Epidermal melanocyte (primary cell): ENCODE results near the gene FAM200B.
"Not testable (repeated sequence)": the region's sequence is repeated elsewhere in the genome, so short reads cannot be mapped to it uniquely, and the experiment has no call there.

ENCODE experiments used
- DNase-seq: peaks from one replicate; pipeline ENCODE4 v3.0.0; 2011; ENCODE audit warnings: low spot score; ENCODE audit not compliant: insufficient read length

FAM200B gene

DNA sequence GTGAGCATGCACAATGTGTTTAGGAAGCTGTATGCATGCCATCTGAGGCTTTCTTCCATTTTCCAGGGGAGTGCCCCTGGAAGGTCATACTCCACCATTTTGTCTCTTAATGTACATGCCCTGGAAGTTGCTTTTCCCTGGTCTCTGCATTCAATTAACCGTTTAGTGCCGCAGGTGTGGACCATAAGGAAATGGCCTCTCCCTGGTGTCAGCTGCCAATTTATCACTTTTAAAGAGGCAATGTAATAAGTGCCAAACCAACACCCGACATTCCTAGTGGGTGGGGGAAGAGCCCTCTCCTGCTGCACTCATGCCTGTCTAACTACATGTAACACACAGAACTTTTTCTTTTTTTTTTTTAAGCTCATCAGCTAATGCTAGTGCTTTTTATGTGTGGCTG is 14.1 kb downstream of the FAM200B start:
- DNase-seq = no peak

DNA sequence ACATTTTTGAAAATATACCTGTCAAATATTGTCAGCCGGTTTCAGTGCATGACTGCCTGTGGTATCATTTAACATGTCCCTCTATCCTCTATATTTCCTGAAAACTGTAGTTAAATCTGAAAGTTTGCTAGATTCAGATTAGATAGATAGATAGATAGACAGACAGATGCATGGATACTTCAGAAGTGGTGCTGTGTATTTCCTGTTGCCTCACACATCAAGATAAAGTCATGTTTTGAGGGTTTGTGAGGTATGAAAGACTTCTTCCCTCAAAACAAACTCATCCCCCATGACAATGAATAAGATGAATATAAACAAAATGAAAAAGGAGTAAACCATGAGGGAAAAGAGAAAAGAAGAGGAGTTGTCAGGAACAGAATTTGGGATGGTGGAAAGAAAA is 15.2 kb downstream of the FAM200B start:
- DNase-seq = no peak

DNA sequence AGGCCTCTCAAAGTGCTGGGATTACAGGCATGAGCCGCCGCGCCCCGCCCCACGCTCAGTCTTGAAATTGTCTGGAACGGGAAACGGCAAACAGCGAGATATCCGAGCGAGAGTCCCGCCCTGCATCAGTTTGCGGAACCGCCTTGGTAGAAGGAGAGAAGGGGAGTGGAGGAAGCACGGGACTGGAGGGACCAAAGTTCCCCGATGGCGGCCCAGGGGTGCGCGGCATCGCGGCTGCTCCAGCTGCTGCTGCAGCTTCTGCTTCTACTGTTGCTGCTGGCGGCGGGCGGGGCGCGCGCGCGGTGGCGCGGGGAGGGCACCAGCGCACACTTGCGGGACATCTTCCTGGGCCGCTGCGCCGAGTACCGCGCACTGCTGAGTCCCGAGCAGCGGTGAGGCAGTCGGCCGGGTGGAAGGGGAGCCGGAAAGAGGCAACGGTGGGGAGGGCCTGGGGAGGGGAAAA is 21.3 kb downstream of the FAM200B start, which contains the start of gene BST1:
Gene BST1 (plus strand): TSS at position 125 of the 463 bp plus-strand sequence. CDS start 80 bp downstream, at position 205.
- DNase-seq = peak; percentile 59

DNA sequence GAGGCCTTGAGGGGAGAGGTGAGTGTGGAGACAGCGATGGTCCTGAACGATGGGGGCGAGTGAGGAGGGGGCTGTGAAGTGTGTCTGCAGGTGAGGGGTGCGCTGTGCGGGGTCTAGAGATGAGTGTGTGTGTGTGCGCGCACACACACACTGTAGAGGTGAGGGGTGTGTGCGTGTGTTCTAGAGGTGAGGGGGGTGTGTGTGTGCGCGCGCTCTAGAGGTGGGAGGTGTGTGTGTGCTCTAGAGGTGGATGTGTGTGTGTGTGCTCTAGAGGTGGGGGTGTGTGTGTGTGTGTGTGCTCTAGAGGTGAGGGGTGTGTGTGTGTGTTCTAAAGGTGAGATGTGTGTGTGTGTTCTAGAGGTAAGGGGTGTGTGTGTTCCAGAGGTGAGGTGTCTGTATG is 21.8 kb downstream of the FAM200B start:
- DNase-seq = no peak

DNA sequence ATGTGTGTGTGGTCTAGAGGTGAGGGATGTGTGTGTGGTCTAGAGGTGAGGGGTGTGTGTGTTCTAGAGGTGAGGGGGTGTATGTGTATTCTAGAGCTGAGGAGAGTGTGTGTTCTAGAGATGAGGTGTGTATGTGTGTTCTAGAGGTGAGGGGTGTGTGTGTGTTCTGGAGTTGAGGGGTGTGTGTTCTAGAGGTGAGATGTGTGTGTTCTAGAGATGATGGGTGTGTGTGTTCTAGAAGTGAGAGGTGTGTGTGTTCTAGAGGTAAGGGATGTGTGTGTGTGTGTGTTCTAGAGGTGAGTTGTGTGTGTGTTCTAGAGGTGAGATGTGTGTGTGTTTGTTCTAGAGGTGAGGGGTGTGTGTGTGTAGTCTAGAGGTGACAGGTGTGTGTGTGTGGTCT is 22.5 kb downstream of the FAM200B start:
- DNase-seq = no peak

DNA sequence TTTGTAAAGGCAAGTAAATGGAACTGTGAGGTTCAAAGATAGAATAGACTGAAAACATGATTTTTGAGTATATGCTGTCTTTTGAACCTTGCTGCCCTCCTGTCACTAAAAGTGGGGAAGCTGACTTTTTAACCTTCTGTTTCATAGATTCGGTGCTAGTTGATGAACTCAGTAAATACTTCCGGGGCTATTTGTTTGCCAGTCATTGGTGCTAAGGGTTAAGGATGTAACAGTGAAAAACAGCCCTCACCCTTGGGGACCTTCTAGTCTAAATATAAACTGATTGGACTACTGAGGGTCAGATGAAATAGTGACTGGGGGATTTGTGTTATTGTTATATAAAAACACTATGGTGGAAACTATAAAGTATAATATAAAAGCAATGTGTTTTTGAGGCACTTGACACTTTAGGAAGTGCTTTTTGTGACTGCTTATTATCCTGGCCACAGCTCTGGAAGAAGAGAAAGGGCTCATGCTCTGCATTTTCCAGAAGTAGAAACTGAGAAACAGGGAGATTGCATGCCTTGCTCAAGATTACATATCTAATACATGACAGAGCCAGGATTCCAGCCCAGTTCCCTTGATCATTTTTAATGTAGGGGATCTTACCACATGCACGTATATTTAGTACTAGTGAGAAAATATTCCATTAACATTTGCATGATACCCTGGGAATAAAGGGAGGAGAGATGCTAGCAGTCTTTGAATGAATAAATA is 25.2 kb downstream of the FAM200B start:
- DNase-seq = no peak

DNA sequence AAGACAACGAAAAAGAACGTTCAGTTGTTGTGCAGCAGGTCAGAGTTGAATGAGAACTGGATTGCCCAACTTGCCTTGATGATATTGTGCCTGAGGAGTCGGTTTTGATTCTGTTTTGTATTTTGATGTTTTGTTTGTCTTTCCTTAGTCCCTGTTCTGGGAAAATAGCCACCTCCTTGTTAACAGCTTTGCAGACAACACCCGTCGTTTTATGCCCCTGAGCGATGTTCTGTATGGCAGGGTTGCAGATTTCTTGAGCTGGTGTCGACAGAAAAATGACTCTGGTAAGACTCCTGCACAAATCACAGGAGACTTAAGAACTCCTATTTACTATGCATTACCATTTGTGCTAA is 25.7 kb downstream of the FAM200B start:
- DNase-seq = no peak

DNA sequence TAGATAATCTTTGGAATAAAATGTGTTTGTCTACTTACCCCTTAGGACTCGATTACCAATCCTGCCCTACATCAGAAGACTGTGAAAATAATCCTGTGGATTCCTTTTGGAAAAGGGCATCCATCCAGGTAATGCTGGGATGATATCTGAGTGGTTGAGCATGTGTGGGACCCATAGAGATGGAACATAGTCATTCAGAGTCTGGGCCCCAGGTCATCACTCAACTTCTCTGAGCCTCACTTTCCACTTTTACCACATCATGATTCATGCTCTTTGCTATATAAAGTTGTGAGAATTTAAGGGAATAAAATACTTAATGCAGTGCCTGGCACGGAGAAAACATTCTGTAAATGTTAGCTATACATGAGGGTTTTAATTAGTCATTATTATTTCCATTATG is 30.1 kb downstream of the FAM200B start:
- DNase-seq = no peak

DNA sequence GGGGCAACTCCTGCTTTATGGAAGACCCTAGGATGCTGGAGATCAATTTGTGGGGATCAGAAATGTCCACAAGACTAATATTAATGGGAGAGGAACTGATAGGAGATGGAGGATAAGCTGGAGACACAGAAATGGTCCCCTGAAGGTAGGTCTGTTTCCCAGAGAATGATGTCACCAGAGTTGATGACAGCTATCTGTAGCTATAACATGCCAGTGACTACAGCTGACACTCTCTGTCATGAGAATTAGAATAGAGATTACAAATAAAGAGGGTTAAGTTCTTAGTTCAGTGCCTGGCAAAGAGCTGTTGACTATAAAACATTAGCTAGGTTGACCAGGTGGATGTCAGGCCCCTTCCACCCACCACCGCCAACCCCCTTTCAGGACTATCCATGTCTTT is 30.6 kb downstream of the FAM200B start:
- DNase-seq = no peak

DNA sequence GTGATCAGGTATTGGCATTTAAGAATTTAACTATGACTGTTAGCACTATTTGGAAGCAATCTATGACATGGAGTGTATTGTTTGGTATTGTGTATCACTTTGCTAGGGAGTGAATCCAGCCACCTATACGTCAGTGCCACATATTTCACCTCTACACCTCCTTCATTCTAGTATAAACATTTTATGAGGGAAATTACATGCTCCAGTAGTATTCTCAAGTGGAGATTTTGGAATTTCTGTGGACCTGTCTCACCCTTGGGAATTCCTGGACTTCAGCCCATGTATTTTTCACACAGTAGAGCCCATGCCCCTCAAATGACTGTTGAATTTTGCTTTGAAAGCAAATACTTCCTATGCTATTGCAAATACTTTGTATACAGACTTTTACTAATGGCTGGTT is 32.5 kb downstream of the FAM200B start:
- DNase-seq = no peak

DNA sequence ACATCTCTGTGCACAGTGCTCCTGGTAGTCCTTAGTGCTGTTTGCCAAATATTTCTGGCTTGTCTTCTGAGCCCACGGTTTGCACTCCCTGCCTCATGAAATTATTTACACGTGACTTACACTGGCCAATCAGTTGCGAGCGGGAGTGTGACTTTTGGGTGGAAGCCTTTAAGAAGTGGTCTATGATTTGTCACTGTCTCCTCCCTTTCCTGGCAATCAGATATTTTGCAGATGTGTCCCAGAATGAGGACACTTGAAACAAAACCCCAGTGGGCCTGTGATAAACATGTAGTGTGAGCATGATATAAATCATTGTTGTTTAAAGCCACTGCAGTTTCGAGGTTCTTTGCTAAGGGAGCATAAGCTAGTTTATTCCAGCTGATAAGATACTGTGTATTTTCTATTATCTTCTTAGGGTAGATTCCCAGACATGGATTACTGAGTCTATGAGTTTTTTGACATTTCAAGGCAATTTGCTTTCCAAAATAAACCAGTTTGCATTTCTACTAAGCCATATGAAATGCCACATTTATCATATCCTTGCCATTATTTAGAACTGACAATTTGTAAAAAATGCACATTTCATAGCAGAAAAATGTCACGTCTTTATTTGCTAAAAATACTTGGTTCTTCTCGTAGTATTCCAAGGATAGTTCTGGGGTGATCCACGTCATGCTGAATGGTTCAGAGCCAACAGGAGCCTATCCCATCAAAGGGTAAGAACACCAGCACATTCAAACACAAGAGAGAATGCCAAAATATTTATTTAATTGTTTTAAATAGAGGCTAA is 33.2 kb downstream of the FAM200B start:
- DNase-seq = no peak

DNA sequence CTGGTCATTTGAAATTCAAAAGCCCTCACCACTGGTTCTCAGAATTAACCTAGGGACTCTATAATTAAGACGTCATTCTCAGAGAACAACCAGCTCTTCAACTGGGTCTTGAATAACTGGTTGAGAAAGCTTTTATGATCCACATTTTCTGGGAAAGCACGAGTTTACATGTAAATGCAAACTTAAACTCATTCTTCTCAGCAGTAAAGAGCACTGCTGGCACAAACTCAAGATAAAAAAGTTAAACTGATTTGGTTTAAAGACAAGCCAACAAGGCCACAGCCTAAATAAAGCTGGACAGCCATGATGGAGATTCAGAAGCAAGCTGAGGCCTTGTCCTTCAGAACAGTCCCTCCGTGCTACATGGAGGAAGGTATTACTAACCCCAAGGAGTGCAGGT is 34.5 kb downstream of the FAM200B start:
- DNase-seq = no peak

DNA sequence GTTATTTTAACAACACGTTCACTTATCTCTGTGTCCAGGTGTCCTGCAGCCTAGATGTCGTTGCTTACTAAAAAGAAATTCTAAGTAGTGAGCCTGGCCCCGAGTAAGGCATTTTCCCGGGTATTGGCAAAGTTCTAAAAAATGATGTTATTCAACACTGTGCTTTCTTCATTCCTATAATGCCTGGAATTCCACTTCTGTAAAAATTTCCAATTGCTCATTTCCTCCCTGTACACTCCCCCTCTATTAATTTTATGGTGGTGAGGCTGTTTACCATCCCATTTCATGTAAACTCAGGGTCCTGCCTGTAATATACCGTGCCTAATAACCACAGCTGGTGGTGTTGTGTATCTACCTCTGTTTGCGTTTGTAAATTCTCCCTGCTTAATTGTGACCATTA is 35.5 kb downstream of the FAM200B start:
- DNase-seq = no peak

DNA sequence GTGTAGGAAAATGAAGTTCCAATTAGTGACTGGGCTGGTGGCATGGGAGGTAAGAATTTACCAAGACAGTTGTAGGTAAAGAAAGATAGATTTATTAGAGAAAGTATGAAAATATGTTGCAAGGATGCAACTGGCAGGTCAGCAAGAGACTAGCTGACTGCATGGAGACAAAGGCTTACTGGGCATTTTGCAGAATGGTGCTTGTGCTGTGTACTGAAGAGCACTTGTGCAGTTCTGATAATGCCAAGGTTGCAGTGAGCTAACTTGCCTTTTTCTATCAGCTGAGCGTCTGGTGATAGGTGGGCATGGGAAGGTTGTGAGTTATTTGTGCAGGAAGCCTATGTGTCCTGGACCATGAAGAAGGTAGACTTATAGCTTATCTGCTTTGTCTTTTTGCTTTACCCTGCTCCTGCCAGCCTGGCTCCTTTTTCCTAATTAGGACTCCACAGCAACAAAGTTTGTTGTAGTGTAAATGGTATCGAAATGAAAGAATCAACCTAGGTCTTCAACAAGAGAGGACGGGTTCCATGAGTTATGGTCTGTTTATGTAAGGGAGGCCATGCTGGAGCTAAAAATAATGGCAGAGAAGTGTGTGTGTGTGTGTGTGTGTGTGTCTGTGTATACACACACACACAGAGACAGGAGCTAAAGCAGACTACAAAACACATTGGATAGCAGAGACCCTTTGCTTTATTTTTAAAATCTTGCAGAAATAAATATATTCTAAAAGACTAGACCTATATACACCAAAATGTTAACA is 36.2 kb downstream of the FAM200B start:
- no peak for DNase-seq

DNA sequence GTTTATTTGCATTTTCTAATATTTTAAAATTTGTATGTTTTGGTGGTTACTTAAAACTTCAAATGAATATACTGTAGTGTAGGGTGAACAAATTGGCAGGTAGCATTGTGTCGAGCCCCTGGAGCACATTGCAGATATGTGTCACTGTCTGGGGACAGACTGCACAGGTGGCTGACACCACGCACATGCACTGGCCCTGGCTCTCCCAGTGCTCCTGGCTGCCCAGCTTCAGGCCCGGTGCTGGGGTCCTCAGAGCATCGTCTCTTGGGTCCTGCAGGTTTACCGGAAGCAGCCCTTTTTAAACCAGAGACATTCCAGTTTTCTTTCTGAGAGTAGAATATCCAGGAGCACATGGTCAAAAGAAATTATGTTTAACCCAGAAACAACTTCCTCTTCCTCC is 36.8 kb downstream of the FAM200B start:
- no peak for DNase-seq

DNA sequence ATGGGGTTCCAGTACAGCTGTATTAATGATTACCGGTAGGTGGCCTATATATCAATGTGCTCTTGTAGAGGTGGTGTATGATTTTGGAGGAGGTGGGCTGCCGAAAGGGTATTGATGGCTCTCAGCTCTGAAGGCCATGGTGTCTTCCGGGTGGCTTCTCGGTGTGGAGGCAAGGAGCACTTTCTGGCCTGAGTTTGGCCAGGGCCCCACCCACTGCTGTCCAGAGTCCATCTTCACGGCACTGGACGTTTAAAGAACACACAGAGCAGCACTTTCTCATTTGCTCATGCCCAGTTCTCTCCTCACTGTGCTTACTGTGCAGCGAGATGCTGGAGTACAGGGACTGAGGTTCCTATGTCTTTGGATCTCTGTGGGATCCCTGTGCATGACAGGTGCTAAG is 37.3 kb downstream of the FAM200B start:
- no peak for DNase-seq

DNA sequence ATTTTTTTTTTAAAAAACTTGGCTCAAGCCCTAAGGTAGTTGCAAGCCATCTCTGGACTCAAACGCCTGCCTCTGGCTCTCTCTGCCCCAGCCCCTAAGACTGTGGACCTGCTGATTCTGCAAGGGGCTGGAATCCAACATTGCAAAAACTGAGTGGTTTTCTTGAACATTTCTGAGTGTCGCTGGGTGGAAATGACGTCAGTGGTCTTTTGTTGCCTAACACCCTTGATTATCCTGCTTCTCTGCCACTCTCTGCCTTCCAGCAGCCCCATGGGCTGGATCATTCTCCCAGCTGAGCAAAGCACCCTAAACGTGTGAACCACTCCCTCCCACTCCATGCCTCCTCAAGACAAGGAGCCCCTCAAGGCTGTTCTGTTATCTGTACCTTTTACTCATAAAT is 37.9 kb downstream of the FAM200B start:
- DNase-seq = no peak

DNA sequence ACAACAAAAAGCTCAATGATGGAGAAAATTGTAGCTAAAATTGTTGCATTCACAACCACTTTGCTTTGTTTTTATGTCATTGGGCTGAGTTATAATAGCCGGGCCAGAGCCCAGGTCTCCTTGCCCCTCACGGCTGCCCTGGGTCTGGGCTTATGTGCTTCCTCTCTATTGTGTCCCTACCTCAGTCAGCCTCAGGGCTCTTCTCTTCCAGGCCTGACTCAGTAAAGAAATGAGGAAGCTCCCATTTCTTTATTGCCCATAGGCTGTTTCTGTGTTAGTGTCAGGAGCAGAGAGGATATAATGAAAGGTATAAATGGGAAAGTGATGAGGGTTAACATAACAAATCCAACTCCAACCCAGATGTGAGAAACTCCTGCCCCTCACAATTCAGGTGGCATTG is 39.2 kb downstream of the FAM200B start:
- DNase-seq = no peak

DNA sequence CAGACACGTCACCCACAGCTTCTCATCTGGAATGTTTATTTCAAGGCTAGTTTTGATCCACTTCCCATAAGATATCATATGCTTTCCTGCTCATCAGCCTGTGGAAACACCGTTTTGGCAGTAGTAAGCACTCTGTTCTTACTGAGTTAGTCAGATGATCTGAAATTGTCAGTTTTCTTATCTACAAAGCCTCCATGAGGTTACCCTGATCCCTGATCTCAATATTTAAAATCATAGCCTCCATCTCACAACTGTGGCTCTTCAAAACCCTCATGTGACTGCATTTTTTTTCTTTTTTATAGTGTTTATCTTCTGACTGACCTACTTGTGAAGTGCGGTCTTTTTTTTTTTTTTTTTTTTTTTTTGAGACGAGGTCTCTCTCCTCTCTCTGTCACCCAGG is 44.0 kb downstream of the FAM200B start:
- no peak for DNase-seq

DNA sequence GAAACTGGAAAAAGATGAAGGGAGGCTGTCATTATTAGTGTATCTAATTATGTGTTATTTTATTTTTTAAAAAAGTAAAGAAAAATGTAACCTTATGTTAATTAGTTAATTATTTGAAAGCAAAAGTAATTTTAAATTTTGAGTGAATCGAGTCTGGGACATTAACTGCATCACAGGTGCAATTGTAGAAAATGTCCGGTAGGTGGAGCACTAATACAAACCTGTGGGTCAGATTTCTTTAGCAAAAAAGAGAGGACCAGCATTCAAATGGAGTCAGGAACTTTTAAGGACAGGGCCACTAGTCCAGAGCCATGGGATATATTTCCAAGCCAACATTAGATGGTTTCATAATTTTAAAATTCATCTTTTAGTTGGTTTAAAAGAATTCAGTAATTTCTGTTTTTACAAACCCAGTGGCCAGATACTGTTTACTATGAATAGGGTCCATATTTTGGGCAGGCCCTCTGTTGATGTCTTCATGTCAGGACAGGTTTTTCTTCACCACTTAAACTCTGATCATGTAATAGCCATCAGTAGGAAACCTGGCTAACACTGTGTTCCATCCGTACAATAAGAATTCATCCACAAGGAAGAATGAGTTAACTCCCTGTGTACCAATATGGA is 48.4 kb downstream of the FAM200B start:
- peak; percentile 66 for DNase-seq

DNA sequence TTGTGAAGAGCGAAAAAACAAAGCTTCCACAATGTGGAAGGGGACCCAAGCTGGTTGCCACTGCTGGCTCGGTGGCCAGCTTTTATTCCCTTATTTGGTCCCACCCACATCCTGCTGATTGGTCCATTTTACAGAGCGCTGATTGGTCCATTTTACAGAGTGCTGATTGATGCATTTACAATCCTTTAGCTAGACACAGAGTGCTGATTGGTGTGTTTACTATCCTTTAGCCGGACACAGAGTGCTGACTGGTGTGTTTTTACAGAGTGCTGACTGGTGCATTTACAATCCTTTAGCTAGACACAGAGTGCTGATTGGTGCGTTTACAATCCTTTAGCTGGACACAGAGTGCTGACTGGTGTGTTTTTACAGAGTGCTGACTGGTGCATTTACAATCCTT is 51.4 kb downstream of the FAM200B start:
- not testable (repeated sequence) for DNase-seq

DNA sequence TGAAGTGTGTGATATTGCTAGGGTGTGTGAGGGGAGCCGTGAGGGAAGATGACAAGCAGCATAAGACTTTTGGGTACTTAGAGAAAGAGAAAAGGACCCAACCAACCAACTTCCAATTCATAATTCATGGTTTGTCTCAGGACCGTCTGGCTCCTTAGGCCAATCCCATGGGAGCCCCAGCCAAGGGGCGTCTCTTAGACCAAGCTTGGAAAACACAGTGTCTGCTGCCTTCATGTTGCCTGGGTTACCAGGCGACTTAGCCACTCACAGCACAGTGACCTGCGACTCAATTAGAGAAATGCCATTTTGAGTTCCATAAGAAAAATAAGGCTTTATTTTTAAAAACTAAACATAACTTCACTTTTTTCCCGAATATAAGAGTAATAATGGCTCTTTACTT is 53.9 kb downstream of the FAM200B start:
- no peak for DNase-seq
